CD4-positive, alpha-beta T cell (primary cell): ENCODE data around the gene ASIC3. TPM values are rescaled to one million over a fixed set of nuclear protein-coding genes. Genes with fewer than 3 reads are reported as not detected.

Experiments used
- ATAC-seq: fragments of 200-7000 bp; cut with Tn5 transposase; one replicate; pipeline ENCODE4 v1.10.0; 2022; ENCODE audit warnings: mild to moderate bottlenecking; ENCODE audit not compliant: poor library complexity
- CTCF ChIA-PET: fragments of 350-600 bp; sonication (Branson Sonifier 250); formaldehyde crosslinking; loops from one replicate; lab custom pipeline; 2021; ENCODE audit warnings: antibody characterized with exemption, inconsistent platforms; lab: Charles Lee
- POLR2A ChIA-PET: fragments of 350-600 bp; sonication (Branson Sonifier 250); formaldehyde crosslinking; loops from one replicate; lab custom pipeline; 2021; ENCODE audit warnings: antibody characterized with exemption, inconsistent platforms; lab: Charles Lee
- DNase-seq, 14 experiments: peaks; one replicate each; pipeline ENCODE4 v3.0.0-alpha.2; 2013 to 2020; ENCODE audit warnings: mixed read lengths in 2 of 14
- H3K27ac ChIP-seq, 2 donors: one replicate each; pipeline versions ENCODE4 v1.5.1 to v1.7.0; 2013; ENCODE audit warnings: low read length in 2 of 2, low read depth in 1 of 2, mild to moderate bottlenecking in 1 of 2
- H3K27me3 ChIP-seq, 2 experiments: 1 replicate in 1 of 2; 2 replicates in 1 of 2; pipeline versions ENCODE4 v1.6.1 to v1.7.0; 2013; ENCODE audit warnings: low read length in 2 of 2, control low read depth in 1 of 2, mild to moderate bottlenecking in 1 of 2, moderate library complexity in 1 of 2; ENCODE audit not compliant: insufficient read depth in 2 of 2, control insufficient read depth in 1 of 2
- H3K36me3 ChIP-seq: one replicate; pipeline ENCODE4 v1.6.1; 2013; ENCODE audit warnings: low read length, control low read depth; ENCODE audit not compliant: insufficient read depth
- H3K4me1 ChIP-seq: one replicate; pipeline ENCODE4 v1.6.1; 2013; ENCODE audit warnings: low read length, control low read depth; ENCODE audit not compliant: insufficient read depth
- H3K4me3 ChIP-seq: one replicate; pipeline ENCODE4 v1.5.1; 2013; ENCODE audit warnings: mild to moderate bottlenecking, low read length, moderate library complexity
- H3K9me3 ChIP-seq, 2 experiments: 1 replicate in 1 of 2; 2 replicates in 1 of 2; pipeline versions ENCODE4 v1.6.1 to v1.7.0; 2013; ENCODE audit warnings: low read length in 2 of 2, mild to moderate bottlenecking in 2 of 2, control low read depth in 1 of 2, moderate library complexity in 1 of 2; ENCODE audit not compliant: control insufficient read depth in 1 of 2, insufficient read depth in 1 of 2
- H3K27ac Mint-ChIP-seq: one replicate; pipeline ENCODE4 v1.8.0; 2020; ENCODE audit warnings: mixed read lengths
- H3K27me3 Mint-ChIP-seq: one replicate; pipeline ENCODE4 v1.8.0; 2021; ENCODE audit warnings: mixed read lengths
- H3K36me3 Mint-ChIP-seq: one replicate; pipeline ENCODE4 v1.8.0; 2021; ENCODE audit warnings: low read depth, mixed read lengths
- H3K4me1 Mint-ChIP-seq: one replicate; pipeline ENCODE4 v1.8.0; 2021; ENCODE audit warnings: low read depth, mixed read lengths
- H3K4me3 Mint-ChIP-seq: one replicate; pipeline ENCODE4 v1.8.0; 2020; ENCODE audit warnings: mild to moderate bottlenecking, mixed read lengths
- H3K9me3 Mint-ChIP-seq: one replicate; pipeline ENCODE4 v1.8.0; 2020; ENCODE audit warnings: mixed read lengths
- CTCF ChIP-seq: fragments of 200-600 bp; IDR thresholded peaks from one replicate; pipeline ENCODE4 v1.8.0; 2022; ENCODE audit warnings: antibody characterized with exemption, mild to moderate bottlenecking
- intact Hi-C, 2 experiments: fragments of 100-400 bp; cut with DNase I in 1 of 2; cut with micrococcal nuclease in 1 of 2; formaldehyde crosslinking; loops; one replicate each; pipeline versions ENCODE4 v1.15.1 to v1.9.0; 2023 to 2025; cut with DNase I, micrococcal nuclease
- total RNA-seq, 174 experiments: library from RNA in 2 of 174; stranded (reverse) in 2 of 174; gene quantifications; one replicate each; pipeline ENCODE4 v1.2.3 and lab custom pipeline; 2021 to 2026

The ASIC3 gene
- total RNA-seq, 2 experiments from 2014 or later: 13.8 to 15.2 TPM

DNA sequence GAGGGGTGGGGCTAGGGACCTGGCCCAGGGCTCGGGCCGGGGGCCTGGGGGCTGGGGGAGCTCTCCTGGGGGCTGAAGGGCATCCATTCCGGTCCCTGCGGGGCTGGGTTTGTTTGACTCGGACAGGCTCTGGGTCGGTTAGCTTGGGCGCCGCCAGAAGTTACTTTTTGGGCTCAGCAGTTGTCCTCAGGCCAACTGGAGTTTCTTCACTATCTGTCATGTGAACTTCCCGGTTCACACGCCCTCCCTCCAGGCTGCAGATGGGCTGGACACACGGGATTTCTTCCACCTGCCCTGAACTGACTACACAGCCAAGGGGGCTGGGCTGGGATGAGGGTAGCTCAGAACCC lies 14.9 kb downstream of the ASIC3 start:
- no peak overlapping the region for H3K4me3 Mint-ChIP-seq
- H3K27ac Mint-ChIP-seq: no peak overlapping the region
- H3K36me3 Mint-ChIP-seq: peaks cover 36% of the 10 kb centered on the region
- H3K9me3 Mint-ChIP-seq: no peaks in the 10 kb centered on the region
- Histone ChIP-seq H3K9me3 (no peaks in the 10 kb centered on the region), H3K27ac (no peak overlapping the region), H3K4me3 (no peak overlapping the region), H3K27me3 (no peaks in the 10 kb centered on the region), H3K4me1 (peaks cover 31% of the 10 kb centered on the region), H3K36me3 (peaks cover 41% of the 10 kb centered on the region)
- no peak for TF ChIP-seq CTCF
- ChIA-PET CTCF (no interaction called here), POLR2A (interaction anchor here (0.7 kb wide), 1 partner anchor 44 kb away, joined by 5 read pairs; no protein-coding TSS in a partner anchor)
- ATAC-seq (no peak), DNase-seq (no peak)
- no peaks in the 10 kb centered on the region for H3K27me3 Mint-ChIP-seq
- H3K4me1 Mint-ChIP-seq: peaks cover 24% of the 10 kb centered on the region
- intact Hi-C loops: no loop called here

GRCh38 chr7:151064454-151064853 lies 16.1 kb downstream of the ASIC3 start:
- no peak overlapping the region for H3K27ac ChIP-seq
- ChIA-PET POLR2A (no interaction called here), CTCF (no interaction called here)
- TF ChIP-seq CTCF: no peak
- H3K9me3 Mint-ChIP-seq: no peaks in the 10 kb centered on the region
- intact Hi-C loops: no loop called here
- ATAC-seq (no peak), DNase-seq (no peak)
- no peak overlapping the region for H3K4me3 ChIP-seq
- no peaks in the 10 kb centered on the region for H3K27me3 ChIP-seq
- H3K4me3 Mint-ChIP-seq: no peak overlapping the region
- peaks cover 14% of the 10 kb centered on the region for H3K4me1 Mint-ChIP-seq
- H3K36me3 Mint-ChIP-seq: peaks cover 36% of the 10 kb centered on the region
- H3K9me3 ChIP-seq: no peaks in the 10 kb centered on the region
- H3K4me1 ChIP-seq: peaks cover 20% of the 10 kb centered on the region
- no peak overlapping the region for H3K27ac Mint-ChIP-seq
- no peaks in the 10 kb centered on the region for H3K27me3 Mint-ChIP-seq
- peaks cover 51% of the 10 kb centered on the region for H3K36me3 ChIP-seq

- no peaks in the 10 kb centered on the region for H3K9me3 Mint-ChIP-seq
- H3K27me3 Mint-ChIP-seq: no peaks in the 10 kb centered on the region
- no peak overlapping the region for H3K4me3 Mint-ChIP-seq
- ChIA-PET POLR2A (no interaction called here), CTCF (no interaction called here)
- ATAC-seq: no peak
- no peak overlapping the region for H3K27ac Mint-ChIP-seq
- Histone ChIP-seq H3K9me3 (no peaks in the 10 kb centered on the region), H3K27ac (no peak overlapping the region), H3K36me3 (peaks cover 56% of the 10 kb centered on the region), H3K27me3 (no peaks in the 10 kb centered on the region), H3K4me3 (no peak overlapping the region), H3K4me1 (peaks cover 18% of the 10 kb centered on the region)
- DNase-seq: no peak
- TF ChIP-seq CTCF: no peak
- intact Hi-C loops: no loop called here
- H3K36me3 Mint-ChIP-seq: peaks cover 38% of the 10 kb centered on the region
- H3K4me1 Mint-ChIP-seq: peaks cover 14% of the 10 kb centered on the region
These were observed 16.7 kb downstream of the ASIC3 start for GRCh38 chr7:151064993-151065392.
